Upper lobe of left lung (tissue), 4 donors: ENCODE measurements around the gene MPP4.

Source experiments
- CTCF ChIP-seq, 6 experiments: fragments of 450-650 bp in 4 of 6; fragments of 200-600 bp in 2 of 6; sonication (generic) in 2 of 6; IDR thresholded peaks; one replicate each; pipeline ENCODE4 v1.5.1; 2016 to 2019; ENCODE audit warnings: antibody characterized with exemption in 6 of 6
- EP300 ChIP-seq, 4 donors: sonication (generic); formaldehyde crosslinking; IDR thresholded peaks; one replicate each; pipeline ENCODE4 v1.5.1; 2017; ENCODE audit warnings: antibody characterized with exemption in 4 of 4, control low read depth in 2 of 4
- POLR2A ChIP-seq, 4 donors: fragments of 450-650 bp; IDR thresholded peaks; one replicate each; pipeline ENCODE4 v1.5.1; 2016 to 2017; ENCODE audit warnings: antibody characterized with exemption in 4 of 4, mild to moderate bottlenecking in 2 of 4
- POLR2AphosphoS5 ChIP-seq, 2 donors: sonication (generic); formaldehyde crosslinking; IDR thresholded peaks; one replicate each; pipeline ENCODE4 v1.5.1; 2017; ENCODE audit warnings: antibody characterized with exemption in 2 of 2

- TF ChIP-seq CTCF (IDR thresholded peaks at IDR 0.05) (no peak), POLR2AphosphoS5 (IDR thresholded peaks at IDR 0.05) (no peak), POLR2A (IDR thresholded peaks at IDR 0.05) (no peak), EP300 (IDR thresholded peaks at IDR 0.05) (no peak)
Observed at GRCh38 chr2:201680743-201681142, 17.7 kb downstream of the MPP4 start.
